ENCODE data around the gene SPO11. TPM values are rescaled to one million over a fixed set of nuclear protein-coding genes. Genes with fewer than 3 reads are reported as not detected.
"Not testable (repeated sequence)": the region's sequence is repeated elsewhere in the genome, so short reads cannot be mapped to it uniquely, and the experiment has no call there.

The SPO11 gene
- total and polyA plus RNA-seq, 9 of the 15 experiments (the other 6 are each of a cell fraction or from before 2014, with no cell fraction given) = not detected

DNA sequence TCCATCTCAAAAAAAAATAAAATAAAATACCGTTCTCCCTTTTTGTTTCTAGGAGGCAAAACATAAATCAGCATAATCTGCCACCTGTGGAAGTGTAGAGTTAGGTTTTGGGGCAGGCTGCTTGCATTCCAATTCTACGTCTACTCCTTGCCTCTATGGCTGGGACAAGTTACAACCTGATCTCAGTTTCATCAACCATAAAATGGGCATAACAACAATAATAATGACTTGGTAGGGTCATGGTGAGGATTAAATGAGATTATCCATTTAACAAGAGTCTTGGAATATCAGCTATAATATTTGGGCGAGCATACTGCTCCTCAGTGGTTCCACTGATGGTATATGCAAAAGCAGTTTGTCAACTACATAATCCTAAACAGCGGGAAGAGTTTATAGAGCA, 17.8 kb downstream of the SPO11 start:
- Histone ChIP-seq H3K27me3 (ENCODE audit: control insufficient read depth in 2 of 2, insufficient read depth in 2 of 2, low read length in 2 of 2) (no peaks in the 10 kb centered on the region), H3K4me3 (no peak overlapping the region), H3K27ac (ENCODE audit: extremely low read depth, low read depth, low read length) (no peak overlapping the region), H3K4me1 (replicated peaks in 1 of 2; ENCODE audit: control insufficient read depth in 2 of 2, insufficient read depth in 2 of 2, low read length in 2 of 2) (peaks cover 7% of the 10 kb centered on the region in 2 experiments), H4K20me1 (replicated peaks; ENCODE audit: control insufficient read depth, insufficient read depth, low read length) (peaks cover 5% of the 10 kb centered on the region), H2AFZ (ENCODE audit: low read depth, low read length) (no peak overlapping the region), H3K36me3 (ENCODE audit: control insufficient read depth, insufficient read depth, low read length) (peaks cover 7% of the 10 kb centered on the region; the same call in 2 of the 3 replicates), H3K4me2 (ENCODE audit: insufficient read depth, low read length) (no peak overlapping the region), H3K9me1 (ENCODE audit: control insufficient read depth, insufficient read depth, low read length) (no peaks in the 10 kb centered on the region), H3K9ac (ENCODE audit: insufficient read depth in 1 of 2, low read depth in 2 of 2, low read length in 2 of 2) (no peak overlapping the region), H3K9me3 (replicated peaks; ENCODE audit: control insufficient read depth, insufficient read depth, low read depth, low read length) (no peaks in the 10 kb centered on the region), H3K79me2 (ENCODE audit: control insufficient read depth, insufficient read depth, low read length) (peaks cover 15% of the 10 kb centered on the region)
- TF ChIP-seq RBM25 (IDR thresholded peaks at IDR 0.05; ENCODE audit: low read depth, low read length, severe bottlenecking) = peak; percentile 56
- TF ChIP-seq, protein P1, sequence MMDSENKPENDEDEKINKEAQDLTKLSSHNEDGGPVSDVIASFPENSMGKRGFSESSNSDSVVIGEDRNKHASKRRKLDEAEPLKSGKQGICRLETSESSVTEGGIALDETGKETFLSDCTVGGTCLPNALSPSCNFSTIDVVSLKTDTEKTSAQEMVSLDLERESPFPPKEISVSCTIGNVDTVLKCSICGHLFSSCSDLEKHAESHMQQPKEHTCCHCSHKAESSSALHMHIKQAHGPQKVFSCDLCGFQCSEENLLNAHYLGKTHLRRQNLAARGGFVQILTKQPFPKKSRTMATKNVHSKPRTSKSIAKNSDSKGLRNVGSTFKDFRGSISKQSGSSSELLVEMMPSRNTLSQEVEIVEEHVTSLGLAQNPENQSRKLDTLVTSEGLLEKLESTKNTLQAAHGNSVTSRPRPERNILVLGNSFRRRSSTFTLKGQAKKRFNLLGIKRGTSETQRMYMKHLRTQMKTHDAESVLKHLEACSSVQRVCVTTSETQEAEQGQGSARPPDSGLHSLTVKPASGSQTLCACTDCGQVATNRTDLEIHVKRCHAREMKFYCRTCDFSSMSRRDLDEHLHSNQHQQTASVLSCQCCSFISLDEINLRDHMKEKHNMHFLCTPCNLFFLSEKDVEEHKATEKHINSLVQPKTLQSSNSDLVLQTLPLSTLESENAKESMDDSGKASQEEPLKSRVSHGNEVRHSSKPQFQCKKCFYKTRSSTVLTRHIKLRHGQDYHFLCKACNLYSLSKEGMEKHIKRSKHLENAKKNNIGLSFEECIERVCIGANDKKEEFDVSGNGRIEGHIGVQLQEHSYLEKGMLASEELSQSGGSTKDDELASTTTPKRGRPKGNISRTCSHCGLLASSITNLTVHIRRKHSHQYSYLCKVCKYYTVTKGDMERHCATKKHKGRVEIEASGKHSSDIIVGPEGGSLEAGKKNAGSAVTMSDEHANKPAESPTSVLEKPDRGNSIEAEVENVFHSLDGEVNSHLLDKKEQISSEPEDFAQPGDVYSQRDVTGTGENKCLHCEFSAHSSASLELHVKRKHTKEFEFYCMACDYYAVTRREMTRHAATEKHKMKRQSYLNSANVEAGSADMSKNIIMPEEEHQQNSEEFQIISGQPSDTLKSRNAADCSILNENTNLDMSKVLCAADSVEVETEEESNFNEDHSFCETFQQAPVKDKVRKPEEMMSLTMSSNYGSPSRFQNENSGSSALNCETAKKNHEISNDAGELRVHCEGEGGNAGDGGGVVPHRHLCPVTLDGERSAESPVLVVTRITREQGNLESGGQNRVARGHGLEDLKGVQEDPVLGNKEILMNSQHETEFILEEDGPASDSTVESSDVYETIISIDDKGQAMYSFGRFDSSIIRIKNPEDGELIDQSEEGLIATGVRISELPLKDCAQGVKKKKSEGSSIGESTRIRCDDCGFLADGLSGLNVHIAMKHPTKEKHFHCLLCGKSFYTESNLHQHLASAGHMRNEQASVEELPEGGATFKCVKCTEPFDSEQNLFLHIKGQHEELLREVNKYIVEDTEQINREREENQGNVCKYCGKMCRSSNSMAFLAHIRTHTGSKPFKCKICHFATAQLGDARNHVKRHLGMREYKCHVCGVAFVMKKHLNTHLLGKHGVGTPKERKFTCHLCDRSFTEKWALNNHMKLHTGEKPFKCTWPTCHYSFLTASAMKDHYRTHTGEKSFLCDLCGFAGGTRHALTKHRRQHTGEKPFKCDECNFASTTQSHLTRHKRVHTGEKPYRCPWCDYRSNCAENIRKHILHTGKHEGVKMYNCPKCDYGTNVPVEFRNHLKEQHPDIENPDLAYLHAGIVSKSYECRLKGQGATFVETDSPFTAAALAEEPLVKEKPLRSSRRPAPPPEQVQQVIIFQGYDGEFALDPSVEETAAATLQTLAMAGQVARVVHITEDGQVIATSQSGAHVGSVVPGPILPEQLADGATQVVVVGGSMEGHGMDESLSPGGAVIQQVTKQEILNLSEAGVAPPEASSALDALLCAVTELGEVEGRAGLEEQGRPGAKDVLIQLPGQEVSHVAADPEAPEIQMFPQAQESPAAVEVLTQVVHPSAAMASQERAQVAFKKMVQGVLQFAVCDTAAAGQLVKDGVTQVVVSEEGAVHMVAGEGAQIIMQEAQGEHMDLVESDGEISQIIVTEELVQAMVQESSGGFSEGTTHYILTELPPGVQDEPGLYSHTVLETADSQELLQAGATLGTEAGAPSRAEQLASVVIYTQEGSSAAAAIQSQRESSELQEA (IDR thresholded peaks at IDR 0.05; ENCODE audit: low read depth) = no peak
- BruUV-seq (replicated peaks) = no TSS peak
- POLR2A ChIA-PET = no interaction called here
- in situ Hi-C loops (cut with MboI) = no loop called here
- WGBS (ENCODE audit: insufficient coverage, low coverage, missing lambda C conversion rate) = 14% methylated on average over 4 of the region's 4 CpGs
- no peak for DNase-seq (ENCODE audit: extremely low read depth in 1 of 4, low spot score in 3 of 4)
- intact Hi-C loops (cut with micrococcal nuclease) = loop anchor here (10.0 kb wide), 1 partner anchor 793 kb away; no protein-coding TSS in a partner anchor
- ATAC-seq = no peak
- FAIRE-seq = no peak
- CTCF ChIA-PET (ENCODE audit: low intra/inter-chr PET ratio) = interaction anchor here (3.4 kb wide), 1 partner anchor 257 kb away, joined by 55 read pairs; no protein-coding TSS in a partner anchor

DNA sequence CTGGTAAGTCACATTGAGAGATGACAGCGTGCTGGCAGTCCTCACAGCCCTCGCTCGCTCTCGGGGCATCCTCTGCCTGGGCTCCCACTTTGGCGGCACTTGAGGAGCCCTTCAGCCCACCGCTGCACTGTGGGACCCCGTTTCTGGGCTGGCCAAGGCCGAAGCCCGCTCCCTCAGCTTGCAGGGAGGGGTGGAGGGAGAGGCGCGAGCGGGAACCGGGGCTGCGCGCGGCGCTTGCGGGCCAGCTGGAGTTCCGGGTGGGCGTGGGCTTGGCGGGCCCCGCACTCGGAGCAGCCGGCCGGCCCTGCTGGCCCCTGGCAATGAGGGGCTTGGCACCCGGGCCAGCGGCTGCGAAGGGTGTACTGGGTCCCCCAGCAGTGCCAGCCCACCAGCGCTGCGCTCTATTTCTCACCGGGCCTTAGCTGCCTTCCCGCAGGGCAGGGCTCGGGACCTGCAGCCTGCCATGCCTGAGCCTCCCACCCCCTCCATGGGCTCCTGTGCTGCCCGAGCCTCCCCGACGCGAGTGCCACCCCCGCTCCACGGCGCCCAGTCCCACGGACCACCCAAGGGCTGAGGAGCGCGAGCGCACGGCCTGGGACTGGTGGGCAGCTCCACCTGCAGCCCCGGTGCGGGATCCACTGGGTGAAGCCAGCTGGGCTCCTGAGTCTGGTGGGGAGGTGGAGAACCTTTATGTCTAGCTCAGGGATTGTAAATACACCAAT, 18.8 kb downstream of the SPO11 start:
- H3K9me3 ChIP-seq (replicated peaks; ENCODE audit: control insufficient read depth, insufficient read depth, low read depth, low read length); H3K9ac ChIP-seq (ENCODE audit: insufficient read depth in 1 of 2, low read depth in 2 of 2, low read length in 2 of 2); H3K27ac ChIP-seq (ENCODE audit: extremely low read depth, low read depth, low read length); H3K27me3 ChIP-seq (ENCODE audit: control insufficient read depth in 2 of 2, insufficient read depth in 2 of 2, low read length in 2 of 2); BruUV-seq (replicated peaks); in situ Hi-C loops (cut with MboI); H3K4me2 ChIP-seq (ENCODE audit: insufficient read depth, low read length); H3K4me1 ChIP-seq (replicated peaks in 1 of 2; ENCODE audit: control insufficient read depth in 2 of 2, insufficient read depth in 2 of 2, low read length in 2 of 2); H4K20me1 ChIP-seq (replicated peaks; ENCODE audit: control insufficient read depth, insufficient read depth, low read length); H2AFZ ChIP-seq (ENCODE audit: low read depth, low read length); CTCF ChIA-PET (ENCODE audit: low intra/inter-chr PET ratio); FAIRE-seq; DNase-seq (ENCODE audit: extremely low read depth in 1 of 4, low spot score in 3 of 4); H3K4me3 ChIP-seq; H3K9me1 ChIP-seq (ENCODE audit: control insufficient read depth, insufficient read depth, low read length); ATAC-seq: not testable (repeated sequence)
- intact Hi-C loops (cut with micrococcal nuclease) = loop anchor here (10.0 kb wide), 1 partner anchor 794 kb away; no protein-coding TSS in a partner anchor
- WGBS (ENCODE audit: insufficient coverage, low coverage, missing lambda C conversion rate) = 55% methylated on average over 13 of the region's 47 CpGs
- Histone ChIP-seq H3K79me2 (ENCODE audit: control insufficient read depth, insufficient read depth, low read length) (peaks cover 25% of the 10 kb centered on the region), H3K36me3 (ENCODE audit: control insufficient read depth, insufficient read depth, low read length) (peaks cover 17% of the 10 kb centered on the region; the same call in 2 of the 3 replicates)
- POLR2A ChIA-PET = interaction anchor here (0.8 kb wide), 1 partner anchor 258 kb away, joined by 3 read pairs; no protein-coding TSS in a partner anchor
